SK-N-SH treated with all-trans-retinoic acid at 6 μM for 48 hours (cell line): ENCODE measurements around the gene DYNC2H1.

Experiments
- ARNTL ChIP-seq: fragments of 450-650 bp; formaldehyde crosslinking; IDR thresholded peaks from 2 replicates; pipeline ENCODE4 v1.5.0; 2020; ENCODE audit warnings: low read depth, mild to moderate bottlenecking, moderate library complexity, borderline replicate concordance
- CSDC2 ChIP-seq: fragments of 250-450 bp; sonication (Bioruptor Pico); IDR thresholded peaks from 2 replicates; pipeline ENCODE4 v1.5.0; 2020; ENCODE audit warnings: mild to moderate bottlenecking, moderate library complexity
- GLIS3 ChIP-seq: fragments of 250-450 bp; sonication (Bioruptor Pico); IDR thresholded peaks from 2 replicates; pipeline ENCODE4 v1.5.0; 2020; ENCODE audit warnings: mild to moderate bottlenecking, moderate library complexity
- ISL1 ChIP-seq: fragments of 250-450 bp; sonication (Bioruptor Pico); IDR thresholded peaks from 2 replicates; pipeline ENCODE4 v2.1.2; 2022; ENCODE audit warnings: mild to moderate bottlenecking, moderate library complexity
- PATZ1 ChIP-seq: fragments of 250-450 bp; sonication (Bioruptor Pico); IDR thresholded peaks from 2 replicates; pipeline ENCODE4 v1.8.0; 2020; ENCODE audit warnings: mild to moderate bottlenecking, moderate library complexity, borderline replicate concordance
- POU6F1 ChIP-seq: fragments of 250-450 bp; sonication (Bioruptor Pico); IDR thresholded peaks from 2 replicates; pipeline ENCODE4 v1.8.0; 2021; ENCODE audit warnings: low read depth, mild to moderate bottlenecking, moderate library complexity, borderline replicate concordance
- PPARA ChIP-seq: fragments of 250-450 bp; sonication (Bioruptor Pico); IDR thresholded peaks from 2 replicates; pipeline ENCODE4 v1.5.0; 2020; ENCODE audit warnings: mild to moderate bottlenecking, borderline replicate concordance
- RARB ChIP-seq: fragments of 250-450 bp; sonication (Bioruptor Pico); IDR thresholded peaks from 2 replicates; pipeline ENCODE4 v1.8.0; 2021; ENCODE audit warnings: mild to moderate bottlenecking, moderate library complexity
- SNAI2 ChIP-seq: fragments of 250-450 bp; sonication (Bioruptor Pico); IDR thresholded peaks from 2 replicates; pipeline ENCODE4 v1.5.0; 2020; ENCODE audit warnings: mild to moderate bottlenecking, moderate library complexity
- TOX ChIP-seq: fragments of 250-450 bp; sonication (Bioruptor Pico); IDR thresholded peaks from 2 replicates; pipeline ENCODE4 v1.8.0; 2021; ENCODE audit warnings: mild to moderate bottlenecking, moderate library complexity, borderline replicate concordance
- ZFP3 ChIP-seq: fragments of 250-450 bp; sonication (Bioruptor Pico); IDR thresholded peaks from 2 replicates; pipeline ENCODE4 v1.5.0; 2020; ENCODE audit warnings: mild to moderate bottlenecking, moderate library complexity
- ZFP30 ChIP-seq: fragments of 450-650 bp; formaldehyde crosslinking; IDR thresholded peaks from 2 replicates; pipeline ENCODE4 v1.5.0; 2022; ENCODE audit warnings: mild to moderate bottlenecking, moderate library complexity
- ZNF8 ChIP-seq: fragments of 450-650 bp; formaldehyde crosslinking; IDR thresholded peaks from 2 replicates; pipeline ENCODE4 v1.5.0; 2020; ENCODE audit warnings: mild to moderate bottlenecking, moderate library complexity

- no peak for TF ChIP-seq RARB (CRISPR knock-in tag)
- no peak for TF ChIP-seq PATZ1 (CRISPR knock-in tag)
- TF ChIP-seq SNAI2 (CRISPR knock-in tag) = no peak
- TF ChIP-seq ZNF8 (CRISPR knock-in tag) = no peak
- TF ChIP-seq ISL1 (CRISPR knock-in tag) = no peak
- no peak for TF ChIP-seq PPARA (CRISPR knock-in tag)
- no peak for TF ChIP-seq ZFP3
- no peak for TF ChIP-seq ARNTL (CRISPR knock-in tag)
- TF ChIP-seq CSDC2 = no peak
- TF ChIP-seq GLIS3 (CRISPR knock-in tag) = no peak
- TF ChIP-seq POU6F1 (CRISPR knock-in tag) = no peak
- TF ChIP-seq TOX (CRISPR knock-in tag) = no peak
- TF ChIP-seq ZFP30 = no peak
Observed at GRCh38 chr11:103487113-103487512, 377.9 kb downstream of the DYNC2H1 start.
